Upper lobe of left lung (tissue), 4 donors: ENCODE measurements around the gene DOCK1.

Source experiments
- CTCF ChIP-seq, 6 experiments: fragments of 450-650 bp in 4 of 6; fragments of 200-600 bp in 2 of 6; sonication (generic) in 2 of 6; IDR thresholded peaks; one replicate each; pipeline ENCODE4 v1.5.1; 2016 to 2019; ENCODE audit warnings: antibody characterized with exemption in 6 of 6
- EP300 ChIP-seq, 4 donors: sonication (generic); formaldehyde crosslinking; IDR thresholded peaks; one replicate each; pipeline ENCODE4 v1.5.1; 2017; ENCODE audit warnings: antibody characterized with exemption in 4 of 4, control low read depth in 2 of 4
- POLR2AphosphoS5 ChIP-seq, 2 donors: sonication (generic); formaldehyde crosslinking; IDR thresholded peaks; one replicate each; pipeline ENCODE4 v1.5.1; 2017; ENCODE audit warnings: antibody characterized with exemption in 2 of 2

- TF ChIP-seq EP300 (IDR thresholded peaks at IDR 0.05) (no peak), CTCF (IDR thresholded peaks at IDR 0.05) (no peak), POLR2AphosphoS5 (IDR thresholded peaks at IDR 0.05) (no peak)
Observed at GRCh38 chr10:127470911-127471310, 565.7 kb downstream of the DOCK1 start.
